Stimulated activated CD4-positive, alpha-beta T cell treated with anti-CD3 and anti-CD28 coated beads, Interleukin-1b, Interleukin-23, amount 100 ng/mL, for 4 hours (primary cell): Measurements from ENCODE around the gene RTCA.
"Not testable (repeated sequence)": the region's sequence is repeated elsewhere in the genome, so short reads cannot be mapped to it uniquely, and the experiment has no call there.

Experiments
- DNase-seq, 2 donors: peaks; one replicate each; pipeline ENCODE4 v3.0.0-alpha.2; 2020; ENCODE audit warnings: low read depth in 2 of 2

RTCA gene

GRCh38 chr1:100258427-100258826 is 7.6 kb upstream of the RTCA start:
- DNase-seq, result not testable (repeated sequence)

DNA sequence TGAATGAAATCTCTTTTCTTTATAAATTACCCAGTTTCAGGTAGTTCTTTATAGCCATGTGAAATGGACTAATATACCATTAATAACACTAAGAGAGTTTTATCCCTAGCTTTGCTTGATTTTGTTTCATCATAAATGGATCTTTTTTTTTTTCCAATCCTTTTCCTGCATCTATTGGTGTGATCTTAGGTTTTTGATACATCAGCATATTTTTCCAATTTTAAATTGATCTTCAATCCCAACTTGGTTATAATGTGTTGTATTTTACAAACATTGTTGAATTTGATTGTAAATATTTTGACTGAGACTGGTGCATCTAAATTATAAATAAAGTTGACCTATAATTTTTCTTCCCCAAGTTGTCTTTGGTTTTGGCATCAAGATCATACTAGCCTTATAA is 4.3 kb upstream of the RTCA start:
- no peak for DNase-seq

DNA sequence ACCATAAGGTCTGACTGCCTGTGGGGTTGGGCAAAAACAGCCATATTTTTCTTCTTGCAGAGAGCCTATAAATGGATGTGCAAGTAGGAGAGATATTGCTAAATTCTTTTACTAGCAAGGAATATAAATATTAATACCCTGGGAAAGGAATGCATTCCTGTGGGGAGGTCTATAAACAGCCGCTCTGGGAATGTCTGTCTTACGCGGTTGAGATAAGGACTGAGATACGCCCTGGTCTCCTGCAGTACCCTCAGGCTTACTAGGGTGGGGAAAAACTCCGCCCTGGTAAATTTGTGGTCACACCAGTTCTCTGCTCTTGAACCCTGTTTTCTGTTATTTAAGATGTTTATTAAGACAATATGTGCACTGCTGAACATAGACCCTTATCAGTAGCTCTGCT is 1.9 kb upstream of the RTCA start:
- not testable (repeated sequence) for DNase-seq

GRCh38 chr1:100265562-100265930 is 470 bp upstream of the RTCA start:
- no peak for DNase-seq

GRCh38 chr1:100266741-100267140 is 725 bp downstream of the RTCA start:
- DNase-seq, result no peak

- DNase-seq, result no peak
Measured at GRCh38 chr1:100267284-100267683, 1.3 kb downstream of the RTCA start.

GRCh38 chr1:100268202-100268601 is 2.2 kb downstream of the RTCA start:
- DNase-seq, result no peak

- DNase-seq, result peak in 1 of 2 donors; percentile 15
Measured at GRCh38 chr1:100277866-100278265, 11.8 kb downstream of the RTCA start.

DNA sequence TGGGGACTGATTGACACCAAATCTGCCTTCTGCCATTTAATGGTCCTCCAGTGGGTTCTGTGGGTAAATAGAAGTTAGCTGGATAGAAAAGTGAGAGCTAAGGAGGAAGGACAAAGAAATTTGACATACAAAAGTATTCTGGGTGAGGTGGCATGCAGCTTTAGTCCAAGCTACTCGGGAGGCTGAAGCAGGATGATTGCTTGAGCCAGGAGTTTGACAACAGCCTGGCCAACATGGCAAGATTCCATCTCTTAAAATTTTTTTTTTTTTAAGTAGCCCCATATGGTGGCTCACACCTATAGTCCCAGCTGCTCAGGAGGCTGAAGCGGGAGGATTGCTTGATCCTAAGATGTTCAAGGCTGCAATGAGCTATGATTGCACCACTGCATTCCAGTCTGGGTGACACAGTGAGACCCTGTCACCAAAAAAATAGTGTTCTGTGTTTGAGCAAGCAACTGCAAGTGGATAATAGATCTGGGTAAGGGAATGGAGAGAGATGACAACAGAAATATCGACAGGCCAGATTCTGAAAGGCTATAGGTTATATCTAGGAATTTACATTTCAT is 13.4 kb downstream of the RTCA start:
- no peak for DNase-seq

- no peak for DNase-seq
Measured at GRCh38 chr1:100279954-100280682, 14.1 kb downstream of the RTCA start.

GRCh38 chr1:100284591-100284990 is 18.6 kb downstream of the RTCA start:
- no peak for DNase-seq

DNA sequence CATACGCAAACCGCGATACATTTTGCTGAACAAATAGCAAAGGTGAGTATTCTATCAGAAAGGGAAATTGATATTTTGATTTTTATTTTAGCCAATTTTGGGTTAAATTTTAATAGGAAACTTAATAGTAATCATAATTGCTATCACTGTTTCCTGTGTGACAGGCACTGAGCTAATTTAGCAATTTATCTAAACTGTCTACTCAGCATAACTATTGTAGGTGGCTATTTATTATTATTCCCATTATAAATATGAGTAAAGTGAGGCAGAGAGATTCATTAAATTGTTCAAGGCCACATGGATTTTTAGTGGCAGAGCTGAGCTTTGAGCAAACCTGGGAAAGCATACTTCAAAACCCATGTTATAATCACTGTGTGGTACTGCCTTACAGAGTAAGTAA is 21.1 kb downstream of the RTCA start:
- DNase-seq, result no peak

- DNase-seq, result no peak
Measured at GRCh38 chr1:100290291-100290690, 24.3 kb downstream of the RTCA start.

GRCh38 chr1:100292711-100293110 is 26.7 kb downstream of the RTCA start:
- no peak for DNase-seq

DNA sequence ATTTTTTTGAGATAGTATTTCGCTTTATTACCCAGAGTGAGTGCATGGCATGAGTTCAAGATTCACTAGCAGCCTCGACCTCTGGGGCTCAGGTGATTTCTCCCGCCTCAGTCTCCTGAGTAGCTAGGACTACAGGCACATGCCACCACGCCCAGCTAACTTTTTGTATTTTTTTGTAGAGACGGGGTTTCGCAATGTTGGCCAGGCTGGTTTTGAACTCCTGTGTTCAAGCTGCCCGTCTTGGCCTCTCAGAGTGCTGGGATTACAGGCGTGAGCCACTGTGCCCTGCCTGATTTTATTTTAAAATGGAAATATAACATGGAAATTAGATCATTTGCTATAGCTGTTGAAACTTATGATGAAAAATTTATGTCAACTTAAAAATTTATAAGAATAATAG is 30.1 kb downstream of the RTCA start:
- no peak for DNase-seq

DNA sequence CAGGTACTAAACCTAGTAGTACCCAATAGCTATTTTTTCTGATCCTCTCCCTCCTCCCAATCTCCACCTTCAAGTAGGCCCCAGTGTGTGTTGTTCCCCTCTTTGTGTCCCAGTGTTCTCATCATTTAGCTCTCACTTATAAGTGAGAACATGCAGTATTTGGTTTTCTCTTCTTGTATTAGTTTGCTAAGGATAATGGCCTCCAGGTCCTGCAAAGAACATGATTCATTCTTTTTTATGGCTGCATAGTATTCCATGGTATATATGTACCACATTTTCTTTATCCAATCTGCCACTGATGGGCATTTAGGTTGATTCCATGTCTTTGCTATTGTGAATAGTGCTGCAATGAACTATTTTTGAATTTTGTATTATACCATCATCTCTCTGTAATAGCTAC is 31.0 kb downstream of the RTCA start:
- not testable (repeated sequence) for DNase-seq

GRCh38 chr1:100298512-100298911 is 32.5 kb downstream of the RTCA start:
- DNase-seq, result no peak

- DNase-seq, result no peak
Measured at GRCh38 chr1:100299521-100300222, 33.7 kb downstream of the RTCA start.

DNA sequence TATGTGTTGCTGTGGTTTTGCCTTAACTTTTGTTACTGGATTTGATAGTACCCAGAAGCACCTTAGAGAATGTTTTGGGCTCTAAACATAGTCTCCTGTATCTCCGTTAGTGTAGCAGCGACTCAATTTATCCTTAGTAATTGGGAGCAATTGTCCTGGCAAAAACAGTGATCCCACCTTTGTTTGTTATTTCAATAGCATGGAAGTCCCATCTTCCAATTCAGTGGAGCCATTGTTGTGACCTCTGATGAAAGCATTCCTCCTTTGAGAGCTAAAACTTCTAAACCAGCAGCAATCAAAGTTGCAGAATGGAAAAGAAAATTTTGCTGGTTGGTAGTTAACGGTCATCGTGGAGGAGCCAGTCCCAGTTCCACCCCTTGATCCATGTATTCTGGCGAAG is 34.7 kb downstream of the RTCA start:
- DNase-seq, result no peak

DNA sequence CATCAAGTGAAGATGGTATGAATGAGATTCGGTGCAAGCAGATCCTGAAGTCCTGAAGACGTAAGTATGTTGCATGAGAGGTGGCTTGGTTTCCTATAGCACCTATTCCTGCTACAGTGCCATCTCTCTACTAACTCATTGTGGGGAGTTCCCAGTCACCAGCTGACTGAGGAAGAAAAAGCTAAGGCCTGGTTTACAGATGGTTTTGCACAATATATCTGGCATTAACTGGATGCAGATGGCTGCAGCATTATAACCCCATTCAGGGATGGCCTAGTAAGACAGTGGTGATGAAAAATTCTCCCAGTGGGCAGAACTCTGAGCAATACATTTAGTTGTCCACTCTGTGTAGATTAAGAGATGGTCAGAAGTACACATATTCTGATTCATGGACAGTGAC is 36.7 kb downstream of the RTCA start:
- DNase-seq, result no peak

DNA sequence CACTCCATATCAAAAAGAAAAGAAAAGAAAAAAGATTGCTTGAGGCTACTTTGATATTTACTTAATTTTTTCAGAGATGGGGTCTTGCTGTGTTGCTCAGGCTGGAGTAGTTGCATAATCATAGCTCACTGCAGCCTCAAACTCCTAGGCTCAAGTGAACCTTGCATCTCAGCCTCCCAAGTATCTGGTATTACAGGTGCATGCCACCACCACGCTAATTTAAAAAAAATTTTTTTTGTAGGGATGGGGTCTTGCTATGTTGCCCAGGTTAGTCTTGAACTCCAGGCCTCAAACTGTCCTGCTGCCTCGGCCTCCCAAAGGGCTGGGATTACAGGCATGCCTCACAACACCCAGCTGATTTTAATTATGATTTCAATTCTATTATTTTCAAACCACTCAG is 38.2 kb downstream of the RTCA start:
- no peak for DNase-seq

- DNase-seq, result no peak
Measured at GRCh38 chr1:100304921-100305320, 38.9 kb downstream of the RTCA start.

DNA sequence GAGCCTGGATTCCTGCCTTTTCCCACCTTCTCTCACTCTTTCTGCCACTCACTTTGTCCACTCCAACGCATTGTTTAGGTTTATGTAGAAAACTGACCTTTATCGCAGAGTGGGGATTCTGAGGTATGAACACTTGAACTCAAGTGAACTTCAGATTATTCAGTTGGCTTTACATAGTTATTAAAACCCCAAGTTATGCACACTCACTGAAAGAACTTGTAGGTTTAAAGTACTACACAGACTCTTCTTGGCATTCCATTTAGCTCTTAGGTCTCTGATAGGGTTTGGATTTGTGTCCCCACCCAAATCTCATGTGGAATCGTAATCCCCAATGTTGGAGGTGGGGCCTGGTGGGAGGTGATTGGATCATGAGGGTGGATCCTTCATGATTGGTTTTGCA is 39.9 kb downstream of the RTCA start:
- DNase-seq, result no peak
